ENCODE results near the gene ARAP1.
A peak's percentile ranks its signal among the peaks of the same experiment; 100 is the strongest.
"Not testable (repeated sequence)": the region's sequence is repeated elsewhere in the genome, so short reads cannot be mapped to it uniquely, and the experiment has no call there.

The ARAP1 gene

GRCh38 chr11:72752088-72752914 is at the start of gene ARAP1:
Gene ARAP1 (minus strand): TSS chr11:72752408. CDS start chr11:72727128, 25,280 bp downstream.
- DNase-seq (ENCODE audit: low read depth): peak; percentile 70

DNA sequence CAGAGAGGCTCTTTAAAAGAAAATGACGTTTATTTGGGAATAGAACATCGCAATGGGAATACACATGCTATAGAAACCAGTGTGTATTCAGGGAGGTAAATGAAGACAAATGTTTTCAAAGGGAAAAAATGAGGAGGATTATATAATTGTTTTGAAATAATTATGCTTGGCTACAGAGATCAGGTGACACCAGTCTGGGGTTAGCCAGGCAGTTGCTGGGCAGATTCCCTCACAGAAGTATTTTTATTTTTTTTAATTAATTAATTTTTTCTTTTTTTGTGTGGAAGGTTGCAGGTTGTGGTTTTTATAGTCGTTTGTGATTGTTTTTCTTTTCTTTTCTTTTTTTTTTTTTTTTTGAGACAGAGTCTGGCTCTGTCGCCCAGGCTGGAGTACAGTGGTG is 47.2 kb upstream of the ARAP1 start:
- no peak for DNase-seq (ENCODE audit: low read depth)

GRCh38 chr11:72798361-72798760 is 46.2 kb upstream of the ARAP1 start:
- no peak for DNase-seq (ENCODE audit: low read depth)

GRCh38 chr11:72793425-72794367 is 41.5 kb upstream of the ARAP1 start, which contains the start of gene STARD10:
Gene STARD10 (minus strand): TSS chr11:72794047. CDS start chr11:72781181, 12,866 bp downstream.
- peak; percentile 94 for DNase-seq (ENCODE audit: low read depth)

DNA sequence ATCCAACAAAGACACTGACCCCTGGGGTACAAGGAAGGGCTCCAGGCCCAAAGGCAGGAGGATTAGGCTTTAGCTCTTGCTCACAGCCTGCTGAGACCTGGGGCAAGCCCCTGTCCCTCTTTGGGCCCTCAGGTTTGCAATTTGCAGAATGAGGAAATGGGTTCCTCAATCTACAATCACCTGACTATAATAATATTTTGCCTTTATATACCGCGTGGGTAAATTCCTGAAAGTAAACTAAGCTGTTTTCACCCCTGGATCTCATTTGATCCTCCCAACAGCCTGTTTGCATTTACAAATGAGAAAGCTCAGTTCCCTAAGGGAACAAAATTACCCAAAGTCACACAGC is 40.8 kb upstream of the ARAP1 start:
- no peak for DNase-seq (ENCODE audit: low read depth)

DNA sequence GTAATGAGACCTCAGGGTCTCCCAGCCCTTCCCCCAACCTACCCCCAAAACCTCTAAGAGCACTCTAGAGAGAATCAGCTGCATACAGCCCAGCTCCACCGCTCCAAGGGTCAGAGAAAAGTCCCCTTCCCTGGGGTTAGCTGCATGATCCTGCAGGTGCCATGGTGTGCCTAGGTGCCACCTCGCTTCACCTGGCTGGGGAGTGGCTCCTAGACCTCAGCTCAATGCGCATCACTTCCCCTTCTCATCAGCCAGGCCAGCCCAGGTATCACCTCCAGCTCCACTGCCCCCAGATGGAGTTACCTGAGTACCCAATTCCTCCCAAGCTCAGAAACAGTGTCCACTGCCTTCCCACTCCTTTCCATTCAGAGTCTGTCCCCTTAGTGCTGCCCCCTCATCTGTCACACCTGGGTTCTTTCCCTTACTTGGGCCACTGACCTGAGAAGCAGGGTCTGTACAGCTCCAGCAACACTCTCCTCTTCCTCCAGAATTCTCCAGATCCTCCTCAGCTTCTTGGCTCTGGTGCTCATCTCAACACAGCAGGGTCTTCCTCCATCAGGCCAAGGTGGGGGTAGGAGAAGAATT is 40.3 kb upstream of the ARAP1 start:
- DNase-seq (ENCODE audit: low read depth): no peak

DNA sequence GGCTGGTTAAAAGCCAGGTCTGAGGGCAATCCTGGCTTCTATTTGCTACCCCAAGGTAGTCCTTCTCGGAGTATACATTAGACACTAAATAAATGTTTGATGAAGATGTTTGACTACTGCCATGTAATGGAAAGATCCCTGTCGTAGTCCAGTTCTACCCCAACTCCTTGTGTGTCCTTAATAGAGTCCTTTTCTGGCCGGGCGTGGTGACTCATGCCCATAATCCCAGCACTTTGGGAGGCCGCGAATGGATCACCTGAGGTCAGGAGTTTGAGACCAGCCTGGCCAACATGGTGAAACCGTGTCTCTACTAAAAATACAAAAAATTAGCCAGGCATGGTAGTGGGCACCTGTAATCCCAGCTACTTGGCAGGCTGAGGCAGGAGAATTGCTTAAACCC is 39.0 kb upstream of the ARAP1 start:
- DNase-seq (ENCODE audit: low read depth): not testable (repeated sequence)

- DNase-seq (ENCODE audit: low read depth): no peak
Observed at GRCh38 chr11:72789493-72790131, 37.4 kb upstream of the ARAP1 start.

DNA sequence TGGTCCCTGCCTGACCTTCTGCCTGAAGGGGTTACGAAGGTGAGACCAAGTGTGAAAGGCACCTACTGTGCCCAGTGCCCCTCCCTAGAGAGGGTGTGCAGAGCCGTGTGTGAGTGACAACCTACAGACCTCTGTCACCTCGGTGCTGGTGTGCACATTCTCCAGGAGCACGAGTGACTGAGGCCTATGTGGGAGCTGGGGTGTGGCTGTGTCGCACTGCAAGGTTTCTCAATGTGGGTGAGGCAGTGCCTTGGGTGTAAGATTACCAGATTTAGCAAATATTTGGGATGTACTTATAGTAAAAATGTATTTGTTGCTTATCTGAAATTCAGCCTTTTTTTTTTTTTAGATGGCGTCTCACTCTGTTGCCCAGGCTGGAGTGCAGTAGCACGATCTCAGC is 36.0 kb upstream of the ARAP1 start:
- no peak for DNase-seq (ENCODE audit: low read depth)

- no peak for DNase-seq (ENCODE audit: low read depth)
Observed at GRCh38 chr11:72787216-72788104, 35.3 kb upstream of the ARAP1 start.

DNA sequence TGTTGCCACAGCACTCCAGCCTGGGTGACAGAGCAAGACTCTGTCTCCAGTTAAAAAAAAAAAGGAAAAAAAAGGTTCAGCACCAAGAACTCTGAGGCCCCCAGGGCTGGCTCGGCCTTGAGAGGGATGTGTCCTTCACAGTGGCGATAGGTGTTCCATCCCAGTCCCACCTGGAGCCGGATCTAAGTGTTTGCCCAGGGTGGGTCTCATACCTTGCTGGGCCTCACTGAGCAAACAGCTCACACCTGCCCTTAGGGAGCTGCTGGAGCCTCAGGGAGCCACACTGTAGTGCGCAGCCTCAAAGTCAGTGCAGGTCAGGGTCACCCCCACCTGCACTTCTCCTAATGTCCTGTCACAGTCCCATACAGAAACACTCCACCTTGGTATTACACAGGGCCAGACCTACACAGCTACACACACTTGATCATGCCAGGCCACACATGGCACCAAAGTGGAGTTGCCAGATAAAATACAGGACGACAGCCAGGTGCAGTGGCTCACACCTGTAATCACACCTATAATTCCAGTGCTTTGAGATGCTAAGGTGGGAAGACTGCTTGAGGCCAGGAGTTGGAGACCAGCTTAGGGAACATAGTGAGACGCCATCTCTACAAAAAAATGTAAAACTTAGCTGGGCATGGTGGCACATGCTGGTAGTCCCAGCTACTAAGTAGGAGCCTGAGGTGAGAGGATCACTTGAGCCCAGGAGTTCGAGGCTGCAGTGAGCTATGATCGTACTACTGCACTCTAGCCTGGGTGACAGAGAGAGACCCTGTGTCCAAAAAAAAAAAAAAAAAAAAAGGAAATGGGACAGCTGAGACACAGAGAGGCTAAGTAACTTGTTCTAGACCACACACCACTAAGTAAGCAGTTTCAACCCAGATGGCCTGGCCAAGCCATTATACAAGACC is 34.4 kb upstream of the ARAP1 start:
- no peak for DNase-seq (ENCODE audit: low read depth)

GRCh38 chr11:72784662-72785061 is 32.5 kb upstream of the ARAP1 start:
- DNase-seq (ENCODE audit: low read depth): no peak

DNA sequence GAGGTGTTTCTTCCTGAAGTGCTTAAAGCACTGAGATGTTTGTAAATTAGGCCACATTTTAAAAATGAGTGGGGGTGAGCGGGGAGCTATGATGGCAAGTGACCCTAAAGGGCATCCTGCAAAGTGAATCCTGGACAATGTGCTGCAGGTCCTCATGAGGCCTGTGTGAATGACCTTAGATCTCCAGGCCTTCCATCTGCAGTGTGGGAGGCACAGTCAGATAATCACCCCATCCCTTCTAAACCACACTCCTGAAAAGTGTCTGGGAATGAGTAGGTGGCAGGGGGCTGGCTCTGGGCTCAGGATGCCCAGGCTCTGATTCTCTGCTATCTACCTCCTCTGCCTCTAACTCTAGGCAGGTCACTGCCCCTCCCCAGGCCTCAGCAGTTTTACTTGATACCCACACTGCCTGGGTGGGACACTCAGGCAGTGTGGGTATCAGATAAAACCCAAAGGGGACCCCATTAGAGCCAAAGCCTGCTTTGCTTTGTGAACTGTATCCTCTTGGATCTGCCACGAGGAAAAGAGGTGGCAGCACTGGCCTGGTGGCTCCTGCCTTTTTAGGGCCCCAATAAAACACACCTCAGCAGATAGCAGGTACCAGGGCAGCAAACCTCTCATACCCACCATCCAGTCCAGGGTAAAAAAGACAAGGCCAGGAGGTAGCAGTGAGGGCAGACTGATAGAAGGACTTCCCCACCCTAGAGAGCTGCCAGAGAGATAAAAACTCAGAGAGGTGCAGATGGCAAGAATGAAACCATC is 31.1 kb upstream of the ARAP1 start:
- DNase-seq (ENCODE audit: low read depth): no peak

- DNase-seq (ENCODE audit: low read depth): no peak
Observed at GRCh38 chr11:72782081-72782920, 30.1 kb upstream of the ARAP1 start.

DNA sequence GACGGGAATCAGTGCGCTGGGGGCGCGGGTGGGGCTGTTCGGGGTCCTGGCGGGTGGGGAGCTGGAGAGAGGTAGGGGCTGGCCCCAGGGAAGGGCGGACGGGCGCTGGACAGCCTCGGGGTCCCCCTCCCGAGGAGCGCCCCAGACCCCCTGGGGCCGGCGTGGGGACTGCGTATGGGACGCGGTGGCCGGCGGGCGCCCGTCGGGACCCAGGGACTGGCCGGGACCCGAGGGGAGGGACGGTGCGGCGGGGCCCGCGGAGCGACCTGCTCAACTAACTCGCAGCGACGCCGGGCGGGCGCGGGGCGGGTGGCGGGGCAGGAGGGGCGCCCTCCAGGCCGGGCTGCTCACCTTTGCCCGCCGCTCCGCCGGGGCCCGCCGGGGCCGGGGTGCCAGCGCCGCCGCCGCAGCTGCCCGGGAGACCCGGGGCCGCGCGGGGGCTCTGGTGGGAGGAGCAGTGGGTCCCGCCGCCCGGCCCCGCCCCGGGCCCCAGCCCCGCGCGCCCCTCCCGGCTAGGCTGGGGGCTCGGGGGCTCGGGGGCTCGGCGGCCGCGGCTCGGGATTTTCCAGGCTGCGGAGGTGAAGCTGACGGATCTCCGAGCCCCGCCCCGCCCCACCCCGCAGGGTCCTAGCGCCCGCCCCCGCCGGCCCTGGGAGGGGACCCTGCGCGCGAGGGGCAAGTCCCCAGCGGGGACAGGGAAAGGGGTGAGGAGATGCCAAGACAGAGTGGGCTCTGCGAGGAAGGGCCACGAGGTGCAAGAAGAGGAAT is 29.3 kb upstream of the ARAP1 start:
- DNase-seq (ENCODE audit: low read depth): peak; percentile 40

DNA sequence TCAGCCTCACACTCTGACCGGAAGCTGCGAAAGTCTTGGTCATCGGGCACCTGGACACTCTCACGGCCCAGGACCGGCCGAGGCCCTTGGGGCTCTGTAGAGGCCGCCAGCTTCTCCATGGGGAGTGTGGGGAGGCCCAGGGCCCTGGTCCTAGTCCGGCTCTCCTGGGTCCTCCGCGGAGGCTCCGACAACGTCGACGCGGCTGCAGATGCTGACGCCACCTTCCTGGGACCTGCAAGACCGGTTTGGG is 28.8 kb upstream of the ARAP1 start:
- no peak for DNase-seq (ENCODE audit: low read depth)

GRCh38 chr11:72780296-72781062 is 28.3 kb upstream of the ARAP1 start:
- DNase-seq (ENCODE audit: low read depth): no peak

Data from activated gamma-delta T cell treated with anti-CD3 and anti-CD28 coated beads, Interleukin-2, amount 50 U/mL, for 16 hours (primary cell).